Karpas-422 (cell line): ENCODE data around the gene CNIH1. TPM values are rescaled to one million over a fixed set of nuclear protein-coding genes. Genes with fewer than 3 reads are reported as not detected.
A peak's percentile ranks its signal among the peaks of the same experiment; 100 is the strongest.

ENCODE experiments used
- DNase-seq: peaks from one replicate; pipeline ENCODE4 v3.0.0-alpha.2; 2015
- H2AFZ ChIP-seq: fragments of 200-600 bp; sonication (generic); 2 replicates; pipeline ENCODE4 v1.6.1; 2014; ENCODE audit warnings: antibody characterized with exemption, low read length, mixed read lengths
- H3K27ac ChIP-seq: fragments of 200-600 bp; sonication (generic); 2 replicates; pipeline ENCODE4 v1.5.1; 2014; ENCODE audit warnings: mild to moderate bottlenecking, low read length, moderate library complexity
- H3K27me3 ChIP-seq: fragments of 200-600 bp; sonication (generic); 2 replicates; pipeline ENCODE4 v1.6.1; 2014; ENCODE audit warnings: low read length, mixed read lengths
- H3K36me3 ChIP-seq: fragments of 200-600 bp; sonication (generic); 2 replicates; pipeline ENCODE4 v1.6.1; 2014; ENCODE audit warnings: low read length, mixed read lengths; ENCODE audit not compliant: insufficient read depth
- H3K4me1 ChIP-seq: fragments of 200-600 bp; sonication (generic); 2 replicates; pipeline ENCODE4 v1.6.1; 2014; ENCODE audit warnings: mild to moderate bottlenecking, low read length, mixed read lengths
- H3K4me2 ChIP-seq: fragments of 200-600 bp; sonication (generic); 2 replicates; pipeline ENCODE4 v1.6.1; 2014; ENCODE audit warnings: low read length, low read depth, mild to moderate bottlenecking; ENCODE audit not compliant: poor library complexity, severe bottlenecking
- H3K4me3 ChIP-seq: fragments of 200-600 bp; sonication (generic); 2 replicates; pipeline ENCODE4 v1.5.1; 2014; ENCODE audit warnings: mild to moderate bottlenecking, antibody characterized with exemption, low read length, mixed read lengths
- H3K79me2 ChIP-seq: fragments of 200-600 bp; sonication (generic); 2 replicates; pipeline ENCODE4 v1.6.1; 2014; ENCODE audit warnings: mild to moderate bottlenecking, low read length, mixed read lengths
- H3K9ac ChIP-seq: fragments of 200-600 bp; sonication (generic); 2 replicates; pipeline ENCODE4 v1.6.0; 2014; ENCODE audit warnings: low read length
- H3K9me2 ChIP-seq: fragments of 200-600 bp; sonication (generic), shearing (Covaris generic); replicated peaks from 2 replicates; pipeline ENCODE4 v1.6.0; 2014; ENCODE audit warnings: mild to moderate bottlenecking, low read length, moderate library complexity; ENCODE audit not compliant: insufficient read depth
- H3K9me3 ChIP-seq: fragments of 300-700, 200-600 bp; sonication (generic); 2 replicates; pipeline ENCODE4 v1.6.1; 2014; ENCODE audit warnings: low read length, mixed read lengths
- H4K20me1 ChIP-seq: fragments of 200-600 bp; sonication (generic); 2 replicates; pipeline ENCODE4 v1.6.1; 2014; ENCODE audit warnings: mild to moderate bottlenecking, antibody characterized with exemption, low read length, low read depth; ENCODE audit not compliant: insufficient read depth
- total RNA-seq: library from RNA; depleted of rRNA; stranded (reverse); fragments of >200 nt; shearing (Covaris generic); gene quantifications from 2 replicates; pipeline ENCODE4 v1.2.3, GENCODE V29; 2014; ENCODE audit warnings: low replicate concordance

CNIH1 gene
- total RNA-seq, 1 experiment from 2014 or later, result 576 TPM

- Histone ChIP-seq H3K36me3 (peaks cover 22% of the 10 kb centered on the region), H4K20me1 (peaks cover under 1% of the 10 kb centered on the region; the same call in 1 of the 2 replicates), H3K9ac (peak overlapping the region; percentile 15; the same call in 1 of the 2 replicates), H3K79me2 (peaks cover 80% of the 10 kb centered on the region), H3K4me3 (peak overlapping the region; percentile 11; the same call in 1 of the 2 replicates), H3K27ac (peak overlapping the region; percentile 13; the same call in 1 of the 2 replicates), H3K27me3 (no peaks in the 10 kb centered on the region), H3K4me2 (peak overlapping the region; percentile 92), H2AFZ (no peak overlapping the region), H3K4me1 (peaks cover 72% of the 10 kb centered on the region), H3K9me3 (no peaks in the 10 kb centered on the region), H3K9me2 (no peaks in the 10 kb centered on the region)
- no peak for DNase-seq
Measured at GRCh38 chr14:54486685-54487084, 45.5 kb upstream of the CNIH1 start.

- DNase-seq, result no peak
- Histone ChIP-seq H3K4me3 (peak overlapping the region; percentile 46), H3K9me2 (no peaks in the 10 kb centered on the region), H3K36me3 (peaks cover 39% of the 10 kb centered on the region), H2AFZ (no peak overlapping the region), H3K27ac (peak overlapping the region; percentile 78), H3K4me2 (peak overlapping the region; percentile 72), H3K9me3 (no peaks in the 10 kb centered on the region), H3K27me3 (no peaks in the 10 kb centered on the region), H3K79me2 (peaks cover 85% of the 10 kb centered on the region), H4K20me1 (peaks cover 4% of the 10 kb centered on the region; the same call in 1 of the 2 replicates), H3K9ac (peak overlapping the region; percentile 34), H3K4me1 (peaks cover 79% of the 10 kb centered on the region)
Measured at GRCh38 chr14:54483846-54484245, 42.7 kb upstream of the CNIH1 start.

DNA sequence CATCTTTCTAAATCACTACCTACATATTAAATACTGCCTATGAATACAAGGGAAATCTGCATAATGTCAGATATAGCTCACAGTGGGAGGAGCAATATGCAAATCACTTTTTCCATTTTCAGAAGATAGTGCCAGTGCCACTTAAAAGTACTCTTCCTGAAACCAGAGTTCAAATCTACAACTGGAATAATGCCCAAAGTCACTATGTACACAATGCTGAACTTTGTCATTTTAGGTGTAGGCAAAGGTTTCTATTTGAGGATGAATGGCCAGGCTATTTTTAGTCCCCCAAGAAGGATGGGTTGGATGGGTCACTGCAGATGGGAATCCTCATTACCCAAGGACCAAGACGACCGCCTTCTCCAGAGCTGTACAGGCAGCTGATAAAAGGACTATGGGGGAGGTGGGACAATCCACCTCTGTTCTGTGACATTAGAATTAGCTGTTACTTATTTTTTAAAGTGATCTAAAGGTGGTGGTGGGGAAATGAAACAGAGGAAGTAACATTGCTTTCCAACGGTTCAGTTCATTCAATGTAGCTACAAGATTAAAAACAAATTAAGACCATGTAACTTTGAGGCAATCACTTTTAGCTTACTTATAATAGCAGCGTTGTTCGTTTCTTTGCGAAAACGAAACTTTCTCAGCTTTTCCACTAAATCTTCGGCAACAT is 42.0 kb upstream of the CNIH1 start:
- DNase-seq, result peak; percentile 79
- peak overlapping the region; percentile 34 for H3K9ac ChIP-seq
- H4K20me1 ChIP-seq, result peaks cover 4% of the 10 kb centered on the region; the same call in 1 of the 2 replicates
- peaks cover 81% of the 10 kb centered on the region for H3K79me2 ChIP-seq
- peak overlapping the region; percentile 78 for H3K27ac ChIP-seq
- H3K36me3 ChIP-seq, result peaks cover 45% of the 10 kb centered on the region
- H3K27me3 ChIP-seq, result no peaks in the 10 kb centered on the region
- H3K4me3 ChIP-seq, result peak overlapping the region; percentile 46
- no peak overlapping the region for H2AFZ ChIP-seq
- H3K9me3 ChIP-seq, result no peaks in the 10 kb centered on the region
- peaks cover 79% of the 10 kb centered on the region for H3K4me1 ChIP-seq
- no peaks in the 10 kb centered on the region for H3K9me2 ChIP-seq
- H3K4me2 ChIP-seq, result peak overlapping the region; percentile 72

DNA sequence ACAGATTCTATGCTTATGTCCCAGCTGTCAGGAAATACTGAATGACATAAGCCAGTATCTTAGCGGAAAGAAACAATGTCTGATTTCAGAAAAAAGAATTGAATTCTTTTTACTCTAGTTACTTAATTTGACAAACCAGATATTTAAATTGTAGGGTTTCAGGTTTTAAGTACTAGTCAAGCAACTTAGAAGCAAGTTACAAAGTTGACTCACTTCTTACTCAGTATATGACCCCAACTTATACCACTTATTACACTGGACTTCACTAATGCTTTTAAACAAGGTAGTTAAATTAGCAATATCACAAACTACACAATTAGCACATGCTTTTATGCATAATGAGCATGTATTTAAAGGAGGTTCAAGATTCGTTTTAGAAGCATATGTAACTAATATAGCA is 40.5 kb upstream of the CNIH1 start:
- H3K36me3 ChIP-seq, result peaks cover 57% of the 10 kb centered on the region
- no peaks in the 10 kb centered on the region for H3K9me2 ChIP-seq
- peaks cover 66% of the 10 kb centered on the region for H3K4me1 ChIP-seq
- H3K79me2 ChIP-seq, result peaks cover 66% of the 10 kb centered on the region
- no peaks in the 10 kb centered on the region for H3K27me3 ChIP-seq
- peak overlapping the region; percentile 72 for H3K4me2 ChIP-seq
- H3K9ac ChIP-seq, result no peak overlapping the region
- H3K27ac ChIP-seq, result peak overlapping the region; percentile 78; the same call in 1 of the 2 replicates
- H4K20me1 ChIP-seq, result peaks cover 4% of the 10 kb centered on the region; the same call in 1 of the 2 replicates
- no peak overlapping the region for H2AFZ ChIP-seq
- no peaks in the 10 kb centered on the region for H3K9me3 ChIP-seq
- no peak overlapping the region for H3K4me3 ChIP-seq
- no peak for DNase-seq

DNA sequence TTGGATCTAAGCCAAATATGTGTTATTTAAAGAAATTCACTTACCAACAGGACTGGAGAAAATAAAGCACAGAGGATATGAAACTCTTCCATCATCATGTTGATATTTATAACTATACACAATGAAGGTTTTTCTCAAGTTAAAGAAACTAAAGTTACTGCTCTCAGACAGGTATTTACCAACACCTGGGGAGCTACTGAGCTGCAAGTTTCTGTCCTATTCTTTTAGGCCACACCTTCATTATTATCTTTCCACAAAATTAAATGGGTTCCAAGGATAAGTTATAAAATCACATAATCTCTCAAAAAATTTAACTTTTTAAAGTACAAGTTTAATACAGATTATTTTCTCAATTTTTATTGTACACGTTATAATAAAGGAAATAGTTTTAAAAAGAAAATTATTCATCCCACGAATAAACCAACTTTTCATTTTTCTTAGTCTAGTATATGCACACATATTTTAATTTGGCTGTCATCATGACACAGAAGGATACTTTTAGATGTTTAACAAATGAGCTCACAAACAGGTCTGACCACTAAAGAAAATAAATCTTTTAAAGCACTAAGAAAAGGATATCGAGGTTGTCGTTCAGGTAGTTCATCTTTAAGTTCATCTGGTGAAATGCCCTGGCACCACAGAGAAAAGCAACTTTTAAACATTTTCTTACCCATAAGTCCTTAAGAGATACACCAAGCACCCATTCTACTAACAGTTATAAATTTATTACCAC is 39.8 kb upstream of the CNIH1 start:
- peak overlapping the region; percentile 17; the same call in 1 of the 2 replicates for H3K27ac ChIP-seq
- no peak overlapping the region for H3K9ac ChIP-seq
- peaks cover 59% of the 10 kb centered on the region for H3K4me1 ChIP-seq
- peaks cover 4% of the 10 kb centered on the region; the same call in 1 of the 2 replicates for H4K20me1 ChIP-seq
- no peak overlapping the region for H3K4me3 ChIP-seq
- no peaks in the 10 kb centered on the region for H3K27me3 ChIP-seq
- H3K4me2 ChIP-seq, result peak overlapping the region; percentile 20
- no peak overlapping the region for H2AFZ ChIP-seq
- peaks cover 59% of the 10 kb centered on the region for H3K79me2 ChIP-seq
- no peak for DNase-seq
- no peaks in the 10 kb centered on the region for H3K9me2 ChIP-seq
- peaks cover 64% of the 10 kb centered on the region for H3K36me3 ChIP-seq
- H3K9me3 ChIP-seq, result no peaks in the 10 kb centered on the region

DNA sequence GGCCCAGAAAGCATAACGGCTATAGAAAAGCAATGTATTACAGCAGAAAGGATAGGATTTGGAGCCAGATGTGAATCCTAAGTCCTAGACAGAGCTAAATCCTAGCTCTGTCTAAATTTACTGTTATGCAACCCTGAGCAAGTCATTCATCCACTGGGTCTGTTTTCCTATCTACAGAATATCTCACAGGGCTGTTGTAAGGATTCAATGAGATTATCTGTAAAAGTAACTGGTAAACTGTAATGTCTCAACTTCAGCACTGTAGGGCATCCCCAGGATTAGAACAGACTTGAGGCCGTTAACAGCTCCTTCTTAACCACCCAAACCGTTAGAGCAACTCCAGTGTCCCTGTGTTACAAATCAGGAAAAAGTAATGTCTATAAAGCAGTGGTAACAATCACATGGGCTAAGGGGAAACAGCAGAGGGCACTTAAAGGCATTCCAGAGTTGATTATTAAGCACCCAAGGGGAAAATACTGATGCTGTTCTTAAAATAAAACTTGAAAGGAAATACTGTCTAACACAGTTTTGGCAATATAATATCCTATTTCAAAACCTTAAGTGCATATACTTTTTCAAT is 37.6 kb upstream of the CNIH1 start:
- Histone ChIP-seq H3K9me3 (no peaks in the 10 kb centered on the region), H3K27me3 (no peaks in the 10 kb centered on the region), H3K36me3 (peaks cover 80% of the 10 kb centered on the region), H3K4me3 (no peak overlapping the region), H3K27ac (no peak overlapping the region), H2AFZ (no peak overlapping the region), H3K4me2 (no peak overlapping the region), H4K20me1 (0 out of 2 replicates have a peak, but pooled peaks cover 4% of the 10 kb centered on the region), H3K79me2 (peaks cover 37% of the 10 kb centered on the region), H3K9me2 (no peaks in the 10 kb centered on the region), H3K4me1 (peaks cover 39% of the 10 kb centered on the region), H3K9ac (no peak overlapping the region)
- no peak for DNase-seq

DNA sequence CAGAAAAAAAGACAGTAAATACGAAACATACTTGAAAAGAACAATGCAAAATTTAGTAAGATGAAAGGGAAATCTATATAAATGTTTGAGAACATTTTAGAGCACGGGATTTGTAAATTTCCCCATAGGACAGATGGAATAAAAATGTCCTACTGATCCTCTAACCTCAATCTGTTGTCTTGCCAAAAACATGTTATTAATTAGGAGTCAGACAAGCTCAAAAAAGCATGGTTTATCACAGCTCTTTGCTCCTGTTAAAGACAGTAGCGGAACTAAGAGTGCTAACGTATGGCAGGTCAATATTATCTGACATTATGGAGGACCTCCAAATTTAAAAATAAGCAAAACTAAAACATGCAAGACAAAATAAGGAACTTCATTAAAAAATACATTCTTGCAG is 34.7 kb upstream of the CNIH1 start:
- no peak for DNase-seq
- no peaks in the 10 kb centered on the region for H3K9me3 ChIP-seq

More for the DNA sequence above, 34.7 kb upstream of the CNIH1 start:
- Histone ChIP-seq H3K4me2 (no peak overlapping the region), H3K79me2 (peaks cover 10% of the 10 kb centered on the region), H2AFZ (no peak overlapping the region), H3K27ac (no peak overlapping the region), H3K36me3 (peaks cover 54% of the 10 kb centered on the region), H3K4me1 (peaks cover 11% of the 10 kb centered on the region), H3K9me2 (no peaks in the 10 kb centered on the region), H3K9ac (no peak overlapping the region), H3K27me3 (no peaks in the 10 kb centered on the region), H3K4me3 (no peak overlapping the region), H4K20me1 (no peaks in the 10 kb centered on the region)
